Stimulated activated CD8-positive, alpha-beta memory T cell treated with anti-CD3 and anti-CD28 coated beads, Interleukin-2, amount 100 ng/mL, for 1 hour (primary cell): Measurements from ENCODE around the gene DOCK9.

ENCODE experiments used
- DNase-seq, 2 donors: peaks; one replicate each; pipeline ENCODE4 v3.0.0-alpha.2; 2020; ENCODE audit warnings: low read depth in 2 of 2

The DOCK9 gene

DNA sequence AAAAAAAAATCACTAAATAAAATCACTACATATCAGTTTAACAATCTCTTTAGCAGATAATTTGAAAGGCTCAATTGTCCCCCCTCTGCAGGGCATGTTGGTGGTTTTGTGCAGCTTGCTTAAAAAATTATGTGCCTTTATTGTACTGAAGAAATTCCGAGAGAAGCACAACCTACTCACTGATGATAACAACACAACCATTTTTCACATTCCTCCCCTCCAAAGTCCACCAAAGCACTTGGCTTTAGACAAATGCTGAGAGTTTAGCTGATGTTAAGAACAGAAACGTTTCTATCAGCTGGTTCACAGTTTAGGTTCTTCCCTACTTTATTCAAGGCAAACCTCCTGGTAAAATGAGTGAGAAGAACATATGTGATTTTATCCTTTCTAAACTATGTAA lies 923 bp downstream of the DOCK9 start:
- DNase-seq, result no peak

DNA sequence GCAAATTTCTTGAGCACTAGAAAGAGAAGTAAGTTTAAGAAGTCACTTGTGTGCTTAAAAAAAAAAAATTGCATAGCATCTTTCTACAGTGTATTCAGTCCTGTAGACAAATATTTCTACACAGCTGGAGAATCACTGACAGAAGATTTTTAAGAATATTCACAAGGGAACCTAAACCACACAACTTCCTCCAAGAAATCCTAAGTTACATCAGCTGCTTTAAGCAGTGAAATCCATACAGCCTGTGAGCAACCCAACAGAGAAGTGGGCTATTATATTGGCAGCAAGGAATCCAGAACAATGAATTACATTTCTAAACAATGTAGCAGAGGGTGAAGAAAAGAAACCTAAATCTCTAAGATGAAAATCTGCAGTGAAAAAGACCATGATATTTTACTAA lies 1.5 kb downstream of the DOCK9 start:
- DNase-seq, result no peak

- no peak for DNase-seq
Observed at GRCh38 chr13:98975822-98976261, 2.0 kb downstream of the DOCK9 start.

- DNase-seq, result no peak
Observed at GRCh38 chr13:98974053-98974452, 3.8 kb downstream of the DOCK9 start.

DNA sequence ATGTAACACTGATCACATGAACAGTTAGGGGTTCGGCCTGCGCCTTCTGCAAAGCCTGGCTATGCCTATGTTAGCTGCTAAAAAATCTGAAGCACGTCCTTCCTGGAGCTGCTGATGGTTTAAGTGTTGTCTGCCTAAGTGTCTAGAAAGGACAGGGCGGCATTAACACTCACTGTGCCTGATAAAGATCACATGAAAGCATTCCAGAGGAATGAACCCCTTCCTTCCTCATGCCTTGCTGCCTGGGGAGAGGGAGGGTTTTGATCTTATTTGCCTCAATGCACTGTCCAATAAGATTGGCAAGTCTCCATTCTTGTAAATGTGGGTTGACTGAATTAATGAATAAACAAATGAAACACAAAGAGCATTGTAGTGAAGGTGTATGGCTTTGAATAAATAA lies 5.2 kb downstream of the DOCK9 start:
- no peak for DNase-seq

- DNase-seq, result no peak
Observed at GRCh38 chr13:98972059-98972458, 5.8 kb downstream of the DOCK9 start.

DNA sequence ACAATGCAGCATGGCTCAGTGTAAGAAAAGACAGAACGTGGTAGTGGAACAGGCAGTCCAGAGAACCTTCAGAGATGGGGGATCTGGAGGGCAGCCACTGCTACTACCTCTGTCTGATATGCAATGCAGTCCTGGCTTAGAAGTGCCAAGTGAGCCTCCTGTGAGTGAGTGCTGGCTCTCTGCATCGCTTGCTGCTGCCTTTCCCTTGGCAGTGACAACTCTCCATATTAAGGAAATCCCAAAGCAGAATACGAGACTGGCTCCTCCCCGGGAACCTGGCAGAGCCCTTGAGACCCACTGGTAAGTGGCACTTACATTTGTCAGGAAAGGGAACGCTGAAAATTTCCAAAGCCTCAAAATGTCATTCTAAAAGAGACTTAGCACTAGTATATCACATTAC lies 7.5 kb downstream of the DOCK9 start:
- no peak for DNase-seq

GRCh38 chr13:98967491-98967890 lies 10.4 kb downstream of the DOCK9 start:
- DNase-seq, result no peak

DNA sequence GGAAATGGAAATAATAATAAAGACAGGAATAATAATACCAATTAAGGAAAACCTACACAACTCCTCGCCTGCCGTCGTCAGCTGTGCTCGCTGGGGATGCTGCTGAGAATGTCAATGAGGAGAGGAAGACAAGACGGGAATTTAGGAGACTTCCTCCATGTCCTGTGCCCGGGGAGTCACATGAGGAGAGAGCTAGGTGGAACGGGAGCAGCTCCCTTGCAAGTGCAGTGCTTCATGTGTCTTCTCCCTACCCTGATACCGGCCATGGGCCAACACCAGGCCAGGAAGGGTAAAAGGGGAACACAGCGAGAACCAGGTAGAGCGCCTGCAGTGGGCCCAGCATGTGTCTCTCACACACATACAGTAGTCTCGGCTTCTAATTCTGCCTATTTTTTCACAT lies 11.8 kb downstream of the DOCK9 start:
- no peak for DNase-seq

DNA sequence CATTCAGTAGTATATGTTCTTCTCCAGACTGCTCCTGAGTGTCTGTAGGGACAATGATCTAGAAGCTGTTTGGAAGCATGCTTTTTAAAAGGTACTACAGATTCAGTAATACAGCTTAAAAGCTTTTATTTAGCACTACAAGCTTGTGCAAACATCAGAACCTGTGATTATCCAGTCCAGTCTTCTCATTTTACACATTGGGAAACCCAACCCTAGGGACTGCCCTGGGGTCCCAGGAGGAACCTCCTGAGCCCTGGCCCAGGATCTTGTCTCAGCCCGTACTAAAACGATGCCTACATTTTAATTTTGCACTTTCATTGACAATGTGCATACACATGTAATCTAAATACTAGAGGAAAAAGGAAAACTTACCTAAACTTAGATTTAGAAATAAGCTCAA lies 12.5 kb downstream of the DOCK9 start:
- no peak for DNase-seq

DNA sequence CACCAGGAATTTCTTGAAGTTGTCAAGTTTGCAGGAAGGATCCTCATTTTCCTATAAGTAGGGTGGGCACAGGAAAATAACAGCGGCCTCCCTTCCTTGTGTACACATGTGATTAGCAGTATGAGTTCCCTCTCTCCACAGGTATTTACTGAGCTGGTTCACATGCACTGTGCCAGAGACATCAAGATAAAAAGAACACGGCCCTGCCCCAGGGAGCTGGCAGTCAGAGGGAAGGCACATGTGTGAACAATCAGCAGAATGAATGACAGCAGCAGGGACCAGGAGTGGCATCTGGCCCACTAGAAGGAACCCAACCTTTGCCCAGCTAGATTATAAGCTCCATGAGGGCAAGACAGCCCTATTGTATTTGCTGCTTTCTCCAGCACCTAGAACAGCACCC lies 13.9 kb downstream of the DOCK9 start:
- no peak for DNase-seq

DNA sequence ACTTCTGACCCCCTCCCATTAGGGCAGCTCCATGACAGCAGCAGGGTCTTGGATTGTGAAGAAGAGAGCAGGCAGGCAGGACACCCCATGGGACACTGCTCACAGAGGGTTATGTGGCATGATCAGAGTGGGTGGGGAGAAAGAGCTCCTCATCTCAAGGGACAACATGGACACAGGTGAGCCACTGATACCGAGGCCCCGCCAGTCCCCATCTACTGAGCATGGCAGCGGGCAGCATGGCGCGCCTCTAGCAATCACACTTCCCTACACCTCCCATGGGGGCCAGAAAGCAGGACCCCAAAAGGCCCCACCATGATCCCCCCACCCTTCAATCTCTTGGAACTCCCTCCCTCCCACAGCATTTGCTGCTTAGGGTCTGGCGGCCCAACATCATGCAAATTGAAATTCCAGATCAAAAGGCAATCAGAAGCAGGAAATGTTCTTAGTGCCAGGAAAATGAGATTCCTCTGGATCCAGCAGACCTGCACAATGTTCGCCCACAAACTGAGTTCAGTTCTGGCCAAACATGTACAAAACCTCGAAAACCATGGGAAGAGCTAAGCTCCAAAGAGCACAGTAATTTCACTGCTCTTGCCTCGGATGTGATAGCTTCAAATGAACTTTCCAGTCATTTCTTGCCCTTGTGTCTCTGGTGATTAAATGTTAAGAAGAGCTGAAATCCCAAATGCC lies 14.8 kb downstream of the DOCK9 start:
- no peak for DNase-seq

DNA sequence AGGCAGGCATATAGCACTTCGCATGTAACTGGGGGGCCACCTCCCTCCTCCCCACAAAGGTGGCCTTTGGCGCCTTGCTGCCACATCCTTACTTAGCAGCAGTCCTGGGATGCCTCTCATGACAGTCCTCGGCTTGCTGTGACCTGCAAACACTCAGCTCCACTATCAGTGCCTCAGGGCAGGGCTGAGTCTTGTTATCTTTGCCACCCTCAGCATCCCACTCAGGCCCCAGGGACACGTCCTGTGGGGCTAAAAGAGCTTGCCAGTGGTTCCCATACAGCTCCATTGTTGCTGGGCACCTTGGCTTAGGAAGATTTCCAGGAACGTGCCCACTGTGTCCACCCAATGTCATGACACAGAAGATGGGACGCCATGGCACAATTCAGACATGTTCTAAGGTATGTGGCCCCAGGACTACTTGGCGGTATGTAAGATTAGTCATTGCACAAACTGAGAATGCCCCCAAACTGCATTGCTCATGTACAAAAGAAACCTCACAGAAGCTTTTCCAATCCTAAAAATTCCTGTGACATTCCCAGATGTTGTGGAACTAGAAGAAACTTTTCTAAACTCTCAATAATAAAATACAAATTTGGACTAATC lies 16.3 kb downstream of the DOCK9 start:
- no peak for DNase-seq

GRCh38 chr13:98960606-98961502 lies 17.0 kb downstream of the DOCK9 start:
- DNase-seq, result no peak

GRCh38 chr13:98959786-98960605 lies 17.9 kb downstream of the DOCK9 start:
- no peak for DNase-seq

GRCh38 chr13:98959291-98959690 lies 18.6 kb downstream of the DOCK9 start:
- DNase-seq, result no peak

- no peak for DNase-seq
Observed at GRCh38 chr13:98958443-98958794, 19.4 kb downstream of the DOCK9 start.

DNA sequence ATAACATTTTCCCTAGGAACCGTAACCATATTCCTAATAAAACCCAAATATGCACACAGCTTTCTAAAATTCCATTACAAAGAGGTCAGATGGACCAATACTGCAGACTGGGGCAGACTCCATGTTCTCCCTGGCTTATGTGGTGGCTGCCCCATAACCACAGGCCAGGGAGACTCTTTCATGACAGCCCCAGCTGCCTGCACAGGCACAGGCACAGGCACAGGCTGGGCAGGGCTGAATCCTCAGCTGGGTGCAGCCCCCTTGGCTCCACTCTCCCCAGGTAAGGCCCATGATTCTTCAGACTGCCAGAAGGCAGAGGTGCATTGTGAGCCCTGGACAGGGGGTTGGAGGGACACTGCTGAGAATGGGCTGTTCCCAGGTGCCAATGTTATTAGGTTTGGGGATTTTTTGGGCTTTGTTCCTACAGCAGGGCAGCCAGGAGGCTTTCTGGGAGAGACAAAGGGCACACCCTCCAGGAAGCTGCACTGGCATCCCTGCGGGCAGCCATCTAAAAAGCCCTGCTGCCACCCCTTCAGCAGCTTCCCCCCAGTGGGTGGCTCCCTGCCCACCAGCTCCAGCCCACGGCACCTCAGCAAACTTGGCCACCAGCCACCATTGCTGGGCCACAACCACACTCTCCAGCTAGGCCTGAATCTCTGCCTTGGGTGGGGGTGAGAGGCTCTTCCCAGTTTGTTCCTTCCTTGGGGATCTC lies 20.0 kb downstream of the DOCK9 start:
- no peak for DNase-seq

DNA sequence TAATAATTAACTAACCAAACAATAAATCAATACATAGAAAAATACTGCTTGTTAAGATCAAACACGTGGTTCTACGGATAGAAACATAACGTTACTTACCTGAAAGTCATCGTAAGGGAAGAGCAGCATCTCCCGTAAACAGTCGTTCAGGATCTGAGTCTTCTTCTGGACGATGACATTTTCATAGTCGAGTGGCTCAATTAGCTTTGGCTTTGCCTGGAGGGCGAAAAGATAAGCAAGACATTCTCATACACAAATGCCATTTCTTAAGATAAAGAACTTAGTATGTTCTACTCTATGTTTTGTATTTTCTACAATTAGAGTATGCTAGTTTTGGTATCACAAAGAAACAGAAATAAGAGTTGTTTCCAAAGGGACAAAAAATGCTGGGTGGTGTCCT lies 22.5 kb downstream of the DOCK9 start:
- DNase-seq, result no peak

GRCh38 chr13:98954313-98954712 lies 23.6 kb downstream of the DOCK9 start:
- DNase-seq, result no peak

GRCh38 chr13:98951266-98951665 lies 26.6 kb downstream of the DOCK9 start:
- DNase-seq, result no peak
